ENCODE data around the gene EFCAB14.

- TF ChIP-seq EZH2 (IDR thresholded peaks at IDR 0.05; ENCODE audit: borderline replicate concordance, low read depth, low read length, severe bottlenecking): no peak
- TF ChIP-seq, protein P1, sequence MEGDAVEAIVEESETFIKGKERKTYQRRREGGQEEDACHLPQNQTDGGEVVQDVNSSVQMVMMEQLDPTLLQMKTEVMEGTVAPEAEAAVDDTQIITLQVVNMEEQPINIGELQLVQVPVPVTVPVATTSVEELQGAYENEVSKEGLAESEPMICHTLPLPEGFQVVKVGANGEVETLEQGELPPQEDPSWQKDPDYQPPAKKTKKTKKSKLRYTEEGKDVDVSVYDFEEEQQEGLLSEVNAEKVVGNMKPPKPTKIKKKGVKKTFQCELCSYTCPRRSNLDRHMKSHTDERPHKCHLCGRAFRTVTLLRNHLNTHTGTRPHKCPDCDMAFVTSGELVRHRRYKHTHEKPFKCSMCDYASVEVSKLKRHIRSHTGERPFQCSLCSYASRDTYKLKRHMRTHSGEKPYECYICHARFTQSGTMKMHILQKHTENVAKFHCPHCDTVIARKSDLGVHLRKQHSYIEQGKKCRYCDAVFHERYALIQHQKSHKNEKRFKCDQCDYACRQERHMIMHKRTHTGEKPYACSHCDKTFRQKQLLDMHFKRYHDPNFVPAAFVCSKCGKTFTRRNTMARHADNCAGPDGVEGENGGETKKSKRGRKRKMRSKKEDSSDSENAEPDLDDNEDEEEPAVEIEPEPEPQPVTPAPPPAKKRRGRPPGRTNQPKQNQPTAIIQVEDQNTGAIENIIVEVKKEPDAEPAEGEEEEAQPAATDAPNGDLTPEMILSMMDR (IDR thresholded peaks at IDR 0.05; ENCODE audit: borderline replicate concordance, extremely low read depth, low read length, poor library complexity, severe bottlenecking): no peak
These were observed 30.5 kb upstream of the EFCAB14 start for GRCh38 chr1:46749404-46749803.
